Stomach (tissue), 4 donors: ENCODE measurements around the gene RALY.

Source experiments
- EP300 ChIP-seq: sonication (generic); formaldehyde crosslinking; IDR thresholded peaks from one replicate; pipeline ENCODE4 v1.6.1; 2017; ENCODE audit warnings: antibody characterized with exemption
- POLR2A ChIP-seq, 4 donors: fragments of 450-650 bp; IDR thresholded peaks; one replicate each; pipeline ENCODE4 v1.6.1; 2016; ENCODE audit warnings: antibody characterized with exemption in 4 of 4, control low read depth in 2 of 4, mild to moderate bottlenecking in 1 of 4, moderate library complexity in 1 of 4
- POLR2AphosphoS5 ChIP-seq, 3 donors: sonication (generic); formaldehyde crosslinking; IDR thresholded peaks; one replicate each; pipeline ENCODE4 v1.6.1; 2016; ENCODE audit warnings: antibody characterized with exemption in 3 of 3
- TF ChIP-seq, protein P1 (sequence below), 7 experiments: fragments of 450-650 bp in 4 of 7; fragments of 200-600 bp in 3 of 7; sonication (generic) in 3 of 7; IDR thresholded peaks; one replicate each; pipeline ENCODE4 v1.5.1; 2016 to 2019; ENCODE audit warnings: antibody characterized with exemption in 7 of 7, control low read depth in 2 of 7, mild to moderate bottlenecking in 1 of 7

- no peak for TF ChIP-seq EP300
- TF ChIP-seq, protein P1, sequence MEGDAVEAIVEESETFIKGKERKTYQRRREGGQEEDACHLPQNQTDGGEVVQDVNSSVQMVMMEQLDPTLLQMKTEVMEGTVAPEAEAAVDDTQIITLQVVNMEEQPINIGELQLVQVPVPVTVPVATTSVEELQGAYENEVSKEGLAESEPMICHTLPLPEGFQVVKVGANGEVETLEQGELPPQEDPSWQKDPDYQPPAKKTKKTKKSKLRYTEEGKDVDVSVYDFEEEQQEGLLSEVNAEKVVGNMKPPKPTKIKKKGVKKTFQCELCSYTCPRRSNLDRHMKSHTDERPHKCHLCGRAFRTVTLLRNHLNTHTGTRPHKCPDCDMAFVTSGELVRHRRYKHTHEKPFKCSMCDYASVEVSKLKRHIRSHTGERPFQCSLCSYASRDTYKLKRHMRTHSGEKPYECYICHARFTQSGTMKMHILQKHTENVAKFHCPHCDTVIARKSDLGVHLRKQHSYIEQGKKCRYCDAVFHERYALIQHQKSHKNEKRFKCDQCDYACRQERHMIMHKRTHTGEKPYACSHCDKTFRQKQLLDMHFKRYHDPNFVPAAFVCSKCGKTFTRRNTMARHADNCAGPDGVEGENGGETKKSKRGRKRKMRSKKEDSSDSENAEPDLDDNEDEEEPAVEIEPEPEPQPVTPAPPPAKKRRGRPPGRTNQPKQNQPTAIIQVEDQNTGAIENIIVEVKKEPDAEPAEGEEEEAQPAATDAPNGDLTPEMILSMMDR (IDR thresholded peaks at IDR 0.05) = no peak
- TF ChIP-seq POLR2AphosphoS5 (IDR thresholded peaks at IDR 0.05) = no peak
- no peak for TF ChIP-seq POLR2A (IDR thresholded peaks at IDR 0.05)
These were observed 23.9 kb downstream of the RALY start for GRCh38 chr20:34017610-34018009.
